K562 (cell line): Measurements from ENCODE around the gene MGAT5. TPM values are rescaled to one million over a fixed set of nuclear protein-coding genes. Genes with fewer than 3 reads are reported as not detected.

Experiments used
- CBX5 ChIP-seq: IDR thresholded peaks from 2 replicates; pipeline ENCODE4 v1.6.1; 2014; ENCODE audit warnings: low read depth, borderline replicate concordance
- CHD7 ChIP-seq: fragments of 200-600 bp; sonication (generic); IDR thresholded peaks from one replicate; pipeline ENCODE4 v1.6.1; 2012; ENCODE audit warnings: mild to moderate bottlenecking, low read depth, low read length, inconsistent platforms
- ELK1 ChIP-seq: sonication (generic); formaldehyde crosslinking; IDR thresholded peaks from 2 replicates; pipeline ENCODE4 v1.8.1; 2022; ENCODE audit warnings: missing genetic modification reagents
- TCF3 ChIP-seq: sonication (generic); formaldehyde crosslinking; IDR thresholded peaks from 2 replicates; pipeline ENCODE4 v1.4.0; 2020; ENCODE audit warnings: mild to moderate bottlenecking, missing genetic modification reagents
- VEZF1 ChIP-seq: fragments of 200-800 bp; sonication (Bioruptor generic); IDR thresholded peaks from 2 replicates; pipeline ENCODE4 v1.6.1; 2017; ENCODE audit warnings: missing genetic modification characterization, missing compliant biosample characterization
- ZBTB33 ChIP-seq: sonication (generic); formaldehyde crosslinking; IDR thresholded peaks from 2 replicates; pipeline ENCODE4 v1.8.1; 2023; ENCODE audit warnings: mild to moderate bottlenecking, missing genetic modification reagents
- polyA plus RNA-seq, 8 experiments: library from polyadenylated mRNA; depleted of rRNA in 4 of 8; stranded (reverse) in 5 of 8; unstranded in 3 of 8; fragments of >200 nt; fragmentation: Nextera tagmentation in 2 of 8; fragmentation: Illumina TruSeq in 1 of 8; extraction: Ambion mirVana in 2 of 8; extraction: Trizol in 1 of 8; gene quantifications; 2 replicates each; pipeline versions ENCODE4 v1.2.1 to v1.2.3, GENCODE V29; 2011 to 2014; ENCODE audit warnings: inconsistent platforms in 1 of 8, missing spikeins in 1 of 8
- total RNA-seq, 7 experiments: library from RNA; depleted of rRNA in 6 of 7; stranded (reverse); fragments of >200 nt in 6 of 7; fragmentation: Illumina TruSeq in 2 of 7; extraction: Trizol in 2 of 7; gene quantifications; 2 replicates each; pipeline versions ENCODE4 v1.2.1 to v1.2.3, GENCODE V29; 2011 to 2021; ENCODE audit warnings: low replicate concordance in 1 of 7

MGAT5 gene
- total and polyA plus RNA-seq, 9 of the 15 experiments (the other 6 are each of a cell fraction or from before 2014, with no cell fraction given) = 1.6 to 18.6 (median 11.1) TPM

- no peak for TF ChIP-seq ZBTB33 (CRISPR knock-in tag)
- no peak for TF ChIP-seq ELK1 (CRISPR knock-in tag)
- TF ChIP-seq VEZF1 (CRISPR knock-in tag) = no peak
- no peak for TF ChIP-seq TCF3
- TF ChIP-seq CHD7 = no peak
- no peak for TF ChIP-seq CBX5
Measured at GRCh38 chr2:134393075-134393461, 139.2 kb downstream of the MGAT5 start (continued).
